Fibroblast of skin of left quadriceps (primary cell): ENCODE measurements around the gene XPNPEP1.
A peak's percentile ranks its signal among the peaks of the same experiment; 100 is the strongest.

ENCODE experiments used
- DNase-seq, 2 experiments: peaks; one replicate each; pipeline ENCODE4 v3.0.0-alpha.2; 2013; ENCODE audit warnings: low read depth in 2 of 2

The XPNPEP1 gene

DNA sequence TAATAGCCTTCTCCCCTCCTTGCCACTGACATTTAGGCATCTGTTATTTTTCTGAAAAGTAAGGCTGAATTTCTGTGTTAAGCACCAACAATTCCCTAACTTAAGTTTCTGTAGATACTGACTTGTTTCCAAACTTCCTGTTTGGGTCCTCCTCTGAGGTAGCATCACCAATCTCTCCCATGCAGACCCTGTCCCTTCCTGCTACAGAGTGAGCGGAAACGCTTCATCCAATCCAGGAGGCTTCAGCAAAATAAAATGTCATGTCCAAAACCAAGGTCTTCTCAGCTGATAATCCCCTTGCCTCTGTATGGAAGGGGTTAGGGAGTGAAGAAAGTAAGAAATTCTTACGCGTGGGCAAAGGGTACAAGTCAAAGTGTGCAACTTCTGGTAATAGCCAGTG lies 29.9 kb downstream of the XPNPEP1 start:
- no peak for DNase-seq

GRCh38 chr10:109892931-109893330 lies 30.4 kb downstream of the XPNPEP1 start:
- DNase-seq = peak in 1 of 2 experiments; percentile 16

DNA sequence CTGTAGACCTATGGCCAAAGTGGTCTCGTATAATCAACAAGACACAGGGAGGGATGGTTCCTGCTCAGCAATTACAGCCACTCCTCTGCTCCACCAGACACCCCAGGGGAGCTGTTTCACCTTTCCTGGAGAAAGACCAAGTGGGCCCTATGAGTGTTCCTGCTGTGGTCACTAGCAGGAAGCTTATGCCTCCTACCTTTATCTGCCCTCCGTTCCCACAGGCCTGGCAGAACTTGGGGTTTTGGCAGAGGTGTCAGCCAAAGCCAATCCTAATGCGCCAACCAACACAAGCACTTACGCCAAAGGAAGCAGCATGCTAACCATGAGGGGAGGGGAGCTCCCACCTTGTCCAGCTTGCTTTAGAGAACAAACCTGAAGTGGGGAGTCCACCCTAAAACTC lies 31.2 kb downstream of the XPNPEP1 start:
- no peak for DNase-seq

- no peak for DNase-seq
Observed at GRCh38 chr10:109891105-109891504, 32.2 kb downstream of the XPNPEP1 start.

DNA sequence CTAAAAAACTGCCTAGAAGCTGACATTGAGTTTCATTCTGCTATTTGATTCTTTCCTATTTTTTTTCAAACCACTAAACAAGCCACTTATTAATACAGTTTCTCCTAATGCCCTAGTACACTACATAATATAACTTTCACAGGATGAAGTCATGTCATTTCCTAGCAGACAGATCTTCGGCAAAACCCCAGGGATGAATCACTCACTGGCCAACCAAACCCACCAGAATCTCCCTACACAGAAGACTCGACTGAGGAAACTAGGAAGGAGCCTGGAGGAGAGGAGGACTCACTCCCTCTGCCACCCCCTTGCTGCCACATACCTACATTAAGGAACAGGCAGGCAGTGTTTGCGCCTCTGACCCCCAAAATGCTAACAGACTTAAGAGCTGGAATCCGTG lies 33.4 kb downstream of the XPNPEP1 start:
- peak; percentile 63 for DNase-seq

DNA sequence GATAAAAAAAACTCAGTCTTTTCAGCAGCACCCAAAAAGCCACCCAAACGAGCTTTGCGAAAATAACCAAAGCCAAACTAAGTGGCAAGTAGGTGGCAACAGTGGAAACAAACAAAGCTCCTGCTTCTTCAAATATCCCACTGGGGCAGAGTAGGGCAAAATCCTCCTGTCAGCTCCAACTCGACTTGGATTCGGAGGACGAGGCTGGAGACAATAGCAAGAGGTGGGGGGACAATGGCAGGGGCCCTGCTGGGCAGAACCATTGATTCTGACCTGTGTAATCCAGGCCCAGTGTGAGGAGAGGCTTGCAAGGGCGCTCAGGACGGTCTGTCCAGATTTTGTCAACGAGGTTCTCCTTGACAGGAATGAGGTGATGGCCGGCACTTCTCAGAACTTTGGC lies 35.5 kb downstream of the XPNPEP1 start:
- DNase-seq = no peak

DNA sequence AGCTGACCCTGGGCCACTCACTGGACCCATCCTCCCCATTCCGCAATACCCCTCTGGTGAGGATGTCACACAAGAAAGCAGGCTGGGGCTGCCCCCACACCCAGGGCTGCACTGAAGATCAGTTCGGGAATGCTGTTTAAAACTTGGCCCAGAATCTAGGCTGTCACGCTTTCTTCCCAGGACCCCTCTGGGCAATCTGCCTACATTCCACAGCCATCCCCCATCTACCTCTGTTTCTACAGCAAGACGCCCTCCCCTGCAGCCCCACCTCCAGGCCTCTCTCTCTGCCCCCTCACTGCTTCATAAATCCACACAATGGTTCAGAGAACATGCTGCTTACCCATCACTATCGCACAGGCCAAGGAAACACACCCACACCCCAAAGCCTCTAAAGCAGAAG lies 36.1 kb downstream of the XPNPEP1 start:
- DNase-seq = peak in 1 of 2 experiments; percentile 14

GRCh38 chr10:109886781-109887140 lies 36.5 kb downstream of the XPNPEP1 start:
- DNase-seq = no peak

GRCh38 chr10:109886037-109886780 lies 37.1 kb downstream of the XPNPEP1 start:
- no peak for DNase-seq

- DNase-seq = peak; percentile 74 to 75
Observed at GRCh38 chr10:109883859-109884771, 39.2 kb downstream of the XPNPEP1 start.

DNA sequence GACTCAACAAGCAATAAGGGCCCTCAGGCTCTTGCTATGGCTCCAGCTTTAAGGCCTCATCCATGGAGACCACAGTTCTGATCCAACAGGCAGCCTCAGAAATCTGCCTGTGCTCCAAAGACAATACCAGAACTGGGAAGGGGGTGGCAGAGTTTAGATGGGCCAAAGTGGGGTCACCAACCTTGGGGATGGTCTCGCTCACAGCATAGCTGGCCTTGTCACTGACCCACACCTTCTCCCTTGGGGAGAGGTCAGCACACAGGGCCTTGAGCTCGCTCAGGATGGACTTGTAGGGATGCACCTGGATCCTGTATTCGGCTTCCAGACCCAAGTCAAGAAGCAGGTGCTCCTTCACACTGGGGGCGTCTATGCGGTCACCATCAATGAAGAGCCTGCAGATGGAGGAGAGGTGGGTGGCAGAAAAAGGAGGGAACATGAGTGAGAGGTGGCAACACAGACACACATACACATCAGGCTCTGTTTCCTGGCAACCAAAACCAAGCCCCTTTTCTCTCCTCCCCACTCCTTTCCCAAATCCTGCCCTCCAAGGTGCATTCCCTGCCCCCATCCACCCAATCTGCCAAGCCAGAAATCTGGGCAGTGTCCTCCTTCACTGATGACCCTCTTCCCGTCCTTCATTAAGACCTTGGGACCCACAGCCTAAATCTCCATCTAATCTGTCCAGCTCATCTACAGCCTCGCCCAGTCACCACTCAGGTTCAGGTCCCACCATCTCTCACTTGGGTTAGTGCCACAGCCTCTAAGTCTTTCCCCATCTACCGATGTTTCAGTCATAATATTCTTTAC lies 40.9 kb downstream of the XPNPEP1 start:
- DNase-seq = no peak

GRCh38 chr10:109881769-109882057 lies 41.6 kb downstream of the XPNPEP1 start:
- no peak for DNase-seq

GRCh38 chr10:109880886-109881768 lies 42.2 kb downstream of the XPNPEP1 start:
- no peak for DNase-seq

GRCh38 chr10:109877546-109877945 lies 45.8 kb downstream of the XPNPEP1 start:
- DNase-seq = no peak

- DNase-seq = no peak
Observed at GRCh38 chr10:109875828-109876821, 47.2 kb downstream of the XPNPEP1 start.

DNA sequence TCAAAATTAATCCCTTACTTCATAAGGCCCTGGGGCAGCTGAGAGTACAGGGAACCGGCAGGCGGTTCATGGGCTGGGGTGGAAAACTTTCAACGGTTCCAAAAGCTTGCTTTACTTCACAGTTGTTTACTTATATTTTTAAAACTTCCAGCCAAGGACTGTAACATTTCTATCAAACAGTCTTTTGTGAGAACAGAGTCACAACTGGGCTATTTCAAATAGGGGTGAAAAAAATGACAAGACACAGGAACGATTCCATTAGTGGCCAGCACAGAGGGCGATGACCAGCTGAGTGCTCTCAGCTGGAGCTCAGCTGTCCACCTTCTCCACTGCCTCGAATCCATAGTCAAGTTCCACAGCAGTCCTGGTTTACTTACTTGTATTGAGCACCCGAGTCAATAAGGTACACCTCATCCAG lies 48.2 kb downstream of the XPNPEP1 start:
- no peak for DNase-seq

DNA sequence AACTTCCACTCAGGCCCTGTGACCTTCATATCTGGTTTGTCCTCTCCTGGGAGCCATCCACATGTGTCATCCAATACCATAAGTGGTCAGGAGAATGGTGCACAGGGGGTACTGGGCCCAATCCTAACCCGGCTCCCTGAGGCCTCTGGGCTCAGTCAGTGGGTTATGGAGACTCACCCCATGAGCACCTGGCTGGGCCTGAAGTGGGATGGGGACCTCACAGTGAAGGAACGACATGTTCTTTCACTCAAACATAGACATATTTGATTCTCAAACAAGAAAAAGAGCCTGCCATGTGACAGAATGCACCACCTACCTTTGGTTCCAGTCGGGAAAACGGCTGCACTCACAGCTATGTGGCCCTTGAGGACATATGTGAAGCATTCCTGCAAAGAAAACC lies 51.8 kb downstream of the XPNPEP1 start:
- no peak for DNase-seq

DNA sequence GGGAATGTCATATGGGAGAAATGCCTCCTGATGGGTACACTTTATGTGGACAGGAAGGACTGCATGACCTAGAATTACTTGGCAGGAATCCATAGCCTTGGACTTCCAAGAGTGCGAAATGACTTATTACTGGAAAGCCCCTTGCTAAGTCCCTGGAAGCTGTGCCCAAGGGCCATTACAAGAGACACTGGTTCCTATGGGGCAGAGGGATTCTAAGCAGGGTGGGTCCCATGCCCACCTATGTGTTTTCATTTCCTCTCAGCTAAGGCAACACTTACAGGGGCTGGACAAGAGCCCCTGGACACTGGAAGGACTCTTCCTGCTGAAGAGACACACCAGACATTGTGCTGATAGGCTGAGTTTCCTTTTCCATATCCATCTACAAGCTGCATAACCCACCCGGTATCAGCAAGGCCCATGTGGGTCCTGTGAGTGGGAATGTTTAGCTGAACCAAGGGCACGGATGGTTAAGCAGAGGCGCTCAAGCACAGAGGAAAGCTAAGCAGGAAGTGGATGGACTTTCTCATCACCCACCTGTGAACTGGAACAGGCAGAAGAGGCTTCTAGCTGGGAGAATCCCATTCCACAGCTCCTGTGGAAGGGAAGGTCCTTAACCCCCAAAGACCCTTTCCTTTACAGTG lies 56.2 kb downstream of the XPNPEP1 start:
- no peak for DNase-seq

DNA sequence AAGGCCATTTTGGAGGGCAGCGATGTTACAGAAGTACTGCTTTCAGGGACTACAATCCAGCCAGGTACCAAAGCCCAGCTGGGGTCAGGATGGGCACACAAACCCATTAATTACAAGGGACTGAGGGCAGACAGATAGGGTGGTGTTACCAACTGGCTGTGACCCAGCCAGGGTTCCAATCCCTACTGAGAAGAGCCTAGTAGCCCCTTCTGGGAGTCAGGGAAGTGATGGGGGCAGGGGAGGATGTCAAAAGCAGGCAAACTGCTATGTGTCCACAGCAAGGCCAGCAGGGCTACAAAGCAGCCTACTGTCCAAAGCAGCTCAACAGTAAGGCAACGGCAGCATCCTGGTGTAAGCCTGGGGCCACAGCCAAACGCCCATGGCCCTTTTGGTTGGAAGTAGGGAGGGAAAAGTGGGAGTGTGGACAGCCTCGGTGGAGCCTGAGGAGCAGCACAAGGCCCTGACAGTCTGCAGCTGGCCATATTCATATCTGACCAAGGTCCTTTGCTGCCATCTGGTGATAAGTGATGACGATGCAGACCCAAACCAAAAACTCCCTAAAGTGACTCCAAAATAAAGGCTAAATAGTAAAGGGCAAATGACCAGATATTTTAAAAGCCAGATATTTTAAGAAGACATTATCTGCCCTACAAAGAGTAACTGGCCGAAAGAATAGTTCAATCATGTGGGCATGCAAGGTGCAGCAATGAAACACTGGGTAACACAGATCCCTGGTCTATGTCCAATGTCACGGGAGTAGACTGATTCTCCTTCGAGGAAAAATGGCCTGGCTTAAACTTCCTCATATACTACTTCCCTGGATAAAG lies 56.9 kb downstream of the XPNPEP1 start:
- no peak for DNase-seq
